ENCODE results near the gene USP6NL. TPM values are rescaled to one million over a fixed set of nuclear protein-coding genes. Genes with fewer than 3 reads are reported as not detected.
A peak's percentile ranks its signal among the peaks of the same experiment; 100 is the strongest.

USP6NL gene
- total RNA-seq, 1 donor from 2014 or later = 29.6 TPM

GRCh38 chr10:11447586-11447985, 163.9 kb downstream of the USP6NL start:
- Mint-ChIP-seq H3K36me3 (no peaks in the 10 kb centered on the region), H3K9me3 (no peaks in the 10 kb centered on the region), H3K27ac (no peak overlapping the region), H3K4me1 (ENCODE audit: unreplicated experiment) (no peaks in the 10 kb centered on the region), H3K4me3 (no peak overlapping the region), H3K27me3 (peaks cover 15% of the 10 kb centered on the region)
- peak; percentile 53 for DNase-seq (ENCODE audit: extremely low spot score, unreplicated experiment)
- no peak for TF ChIP-seq CTCF (conservative IDR thresholded peaks at IDR 0.05)

GRCh38 chr10:11446864-11447263, 164.6 kb downstream of the USP6NL start:
- Mint-ChIP-seq H3K4me3 (no peak overlapping the region), H3K27me3 (peaks cover 15% of the 10 kb centered on the region), H3K27ac (no peak overlapping the region), H3K9me3 (no peaks in the 10 kb centered on the region), H3K4me1 (ENCODE audit: unreplicated experiment) (no peaks in the 10 kb centered on the region), H3K36me3 (no peaks in the 10 kb centered on the region)
- no peak for TF ChIP-seq CTCF (conservative IDR thresholded peaks at IDR 0.05)
- DNase-seq (ENCODE audit: extremely low spot score, unreplicated experiment) = peak; percentile 49

DNA sequence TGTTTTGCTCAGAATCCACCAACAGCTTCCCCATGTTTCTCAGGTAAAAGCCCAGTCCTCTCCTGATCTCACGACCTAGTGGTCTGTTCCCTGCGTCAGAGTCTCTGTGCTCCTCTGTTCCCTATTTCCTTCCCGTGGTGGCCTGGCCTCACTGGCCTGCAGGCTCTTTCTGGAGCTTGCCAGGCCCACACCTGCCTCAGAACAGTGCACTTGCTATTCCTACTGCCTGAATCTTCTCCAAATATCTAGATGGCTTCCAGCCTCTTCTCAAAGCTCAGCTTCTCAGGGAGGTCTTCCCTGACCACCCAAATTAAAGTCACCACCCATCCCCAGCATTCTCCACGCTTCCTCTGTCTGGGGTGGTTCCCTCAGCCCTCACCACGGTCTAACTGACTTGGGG, 165.3 kb downstream of the USP6NL start:
- TF ChIP-seq CTCF (conservative IDR thresholded peaks at IDR 0.05) = no peak
- H3K4me1 Mint-ChIP-seq (ENCODE audit: unreplicated experiment) = no peaks in the 10 kb centered on the region
- H3K9me3 Mint-ChIP-seq = no peaks in the 10 kb centered on the region
- peaks cover 18% of the 10 kb centered on the region for H3K27me3 Mint-ChIP-seq
- peak; percentile 39 for DNase-seq (ENCODE audit: extremely low spot score, unreplicated experiment)
- no peak overlapping the region for H3K4me3 Mint-ChIP-seq
- no peak overlapping the region for H3K27ac Mint-ChIP-seq
- no peaks in the 10 kb centered on the region for H3K36me3 Mint-ChIP-seq

- DNase-seq (ENCODE audit: extremely low spot score, unreplicated experiment) = peak; percentile 47
- peaks cover 15% of the 10 kb centered on the region for H3K27me3 Mint-ChIP-seq
- no peaks in the 10 kb centered on the region for H3K4me1 Mint-ChIP-seq (ENCODE audit: unreplicated experiment)
- no peaks in the 10 kb centered on the region for H3K9me3 Mint-ChIP-seq
- H3K4me3 Mint-ChIP-seq = no peak overlapping the region
- no peaks in the 10 kb centered on the region for H3K36me3 Mint-ChIP-seq
- H3K27ac Mint-ChIP-seq = no peak overlapping the region
- TF ChIP-seq CTCF (conservative IDR thresholded peaks at IDR 0.05) = no peak
Observed at GRCh38 chr10:11444531-11445228, 166.8 kb downstream of the USP6NL start.

GRCh38 chr10:11444155-11444530, 167.3 kb downstream of the USP6NL start:
- TF ChIP-seq CTCF (conservative IDR thresholded peaks at IDR 0.05) = no peak
- Mint-ChIP-seq H3K9me3 (no peaks in the 10 kb centered on the region), H3K4me1 (ENCODE audit: unreplicated experiment) (no peaks in the 10 kb centered on the region), H3K27ac (no peak overlapping the region), H3K27me3 (peaks cover 18% of the 10 kb centered on the region), H3K36me3 (no peaks in the 10 kb centered on the region), H3K4me3 (no peak overlapping the region)
- DNase-seq (ENCODE audit: extremely low spot score, unreplicated experiment) = peak; percentile 54

Data from type B pancreatic cell (in vitro differentiated cells).